Smooth muscle cell of bladder (primary cell): ENCODE data around the gene INTS1. TPM values are rescaled to one million over a fixed set of nuclear protein-coding genes. Genes with fewer than 3 reads are reported as not detected.

Source experiments
- total RNA-seq: library from RNA; depleted of rRNA; stranded (reverse); fragments of >200 nt; gene quantifications from 2 replicates; pipeline ENCODE4 v1.2.3, GENCODE V29; 2014

INTS1 gene, protein sequence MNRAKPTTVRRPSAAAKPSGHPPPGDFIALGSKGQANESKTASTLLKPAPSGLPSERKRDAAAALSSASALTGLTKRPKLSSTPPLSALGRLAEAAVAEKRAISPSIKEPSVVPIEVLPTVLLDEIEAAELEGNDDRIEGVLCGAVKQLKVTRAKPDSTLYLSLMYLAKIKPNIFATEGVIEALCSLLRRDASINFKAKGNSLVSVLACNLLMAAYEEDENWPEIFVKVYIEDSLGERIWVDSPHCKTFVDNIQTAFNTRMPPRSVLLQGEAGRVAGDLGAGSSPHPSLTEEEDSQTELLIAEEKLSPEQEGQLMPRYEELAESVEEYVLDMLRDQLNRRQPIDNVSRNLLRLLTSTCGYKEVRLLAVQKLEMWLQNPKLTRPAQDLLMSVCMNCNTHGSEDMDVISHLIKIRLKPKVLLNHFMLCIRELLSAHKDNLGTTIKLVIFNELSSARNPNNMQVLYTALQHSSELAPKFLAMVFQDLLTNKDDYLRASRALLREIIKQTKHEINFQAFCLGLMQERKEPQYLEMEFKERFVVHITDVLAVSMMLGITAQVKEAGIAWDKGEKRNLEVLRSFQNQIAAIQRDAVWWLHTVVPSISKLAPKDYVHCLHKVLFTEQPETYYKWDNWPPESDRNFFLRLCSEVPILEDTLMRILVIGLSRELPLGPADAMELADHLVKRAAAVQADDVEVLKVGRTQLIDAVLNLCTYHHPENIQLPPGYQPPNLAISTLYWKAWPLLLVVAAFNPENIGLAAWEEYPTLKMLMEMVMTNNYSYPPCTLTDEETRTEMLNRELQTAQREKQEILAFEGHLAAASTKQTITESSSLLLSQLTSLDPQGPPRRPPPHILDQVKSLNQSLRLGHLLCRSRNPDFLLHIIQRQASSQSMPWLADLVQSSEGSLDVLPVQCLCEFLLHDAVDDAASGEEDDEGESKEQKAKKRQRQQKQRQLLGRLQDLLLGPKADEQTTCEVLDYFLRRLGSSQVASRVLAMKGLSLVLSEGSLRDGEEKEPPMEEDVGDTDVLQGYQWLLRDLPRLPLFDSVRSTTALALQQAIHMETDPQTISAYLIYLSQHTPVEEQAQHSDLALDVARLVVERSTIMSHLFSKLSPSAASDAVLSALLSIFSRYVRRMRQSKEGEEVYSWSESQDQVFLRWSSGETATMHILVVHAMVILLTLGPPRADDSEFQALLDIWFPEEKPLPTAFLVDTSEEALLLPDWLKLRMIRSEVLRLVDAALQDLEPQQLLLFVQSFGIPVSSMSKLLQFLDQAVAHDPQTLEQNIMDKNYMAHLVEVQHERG (N-terminal part only)
- total RNA-seq: 19.5 and 26.3 TPM in 2 replicates

DNA sequence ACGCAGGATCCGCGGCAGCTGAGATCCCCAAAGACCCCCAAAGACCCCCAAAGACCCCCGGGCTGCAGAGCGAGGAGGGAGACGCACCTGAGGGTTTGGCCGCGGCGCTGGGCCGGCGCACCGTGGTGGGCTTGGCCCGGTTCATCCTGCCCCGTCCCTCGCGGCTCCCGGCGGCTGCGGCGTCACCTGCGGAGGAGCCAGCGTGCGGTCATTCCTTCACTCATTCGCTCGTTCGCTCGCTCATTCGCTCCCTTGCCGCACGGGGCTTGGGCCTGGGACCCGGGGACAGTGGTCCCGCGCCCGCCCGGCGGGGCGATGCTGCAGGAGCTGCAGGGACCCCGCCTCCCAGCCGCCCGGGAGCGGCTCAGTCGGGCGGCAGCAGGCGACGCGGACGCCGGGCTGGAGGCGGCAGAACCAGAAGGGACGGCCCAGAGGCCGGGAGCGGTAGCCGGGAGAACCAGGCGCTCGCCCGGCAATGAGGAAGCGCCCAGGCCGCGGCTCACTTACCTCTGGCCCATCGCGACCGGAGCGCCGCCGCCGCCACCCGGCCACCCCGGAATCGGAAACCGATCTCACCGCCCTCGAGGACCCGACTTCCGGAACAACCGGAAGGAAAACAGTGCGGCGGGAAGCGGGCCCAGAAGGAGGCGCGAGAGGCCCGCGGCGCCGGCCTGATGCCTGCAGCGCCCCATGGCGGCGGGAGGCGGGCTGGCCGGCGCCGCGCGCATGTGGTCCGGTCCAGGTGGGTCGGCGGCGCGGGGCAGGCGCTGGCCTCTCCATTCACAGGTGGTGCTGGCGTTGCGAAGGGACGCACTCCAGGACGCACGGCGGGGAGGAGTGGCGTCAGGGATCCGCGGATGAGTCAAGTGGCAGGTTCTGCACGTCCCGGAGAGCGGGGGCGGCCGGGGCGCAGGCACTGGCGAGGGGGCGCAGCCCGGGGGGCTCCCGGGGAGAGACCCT is at the start of gene INTS1:
TSS of gene INTS1 (minus strand) at position 574 of the 960 bp plus-strand sequence. CDS start at position 145, 429 bp downstream.

DNA sequence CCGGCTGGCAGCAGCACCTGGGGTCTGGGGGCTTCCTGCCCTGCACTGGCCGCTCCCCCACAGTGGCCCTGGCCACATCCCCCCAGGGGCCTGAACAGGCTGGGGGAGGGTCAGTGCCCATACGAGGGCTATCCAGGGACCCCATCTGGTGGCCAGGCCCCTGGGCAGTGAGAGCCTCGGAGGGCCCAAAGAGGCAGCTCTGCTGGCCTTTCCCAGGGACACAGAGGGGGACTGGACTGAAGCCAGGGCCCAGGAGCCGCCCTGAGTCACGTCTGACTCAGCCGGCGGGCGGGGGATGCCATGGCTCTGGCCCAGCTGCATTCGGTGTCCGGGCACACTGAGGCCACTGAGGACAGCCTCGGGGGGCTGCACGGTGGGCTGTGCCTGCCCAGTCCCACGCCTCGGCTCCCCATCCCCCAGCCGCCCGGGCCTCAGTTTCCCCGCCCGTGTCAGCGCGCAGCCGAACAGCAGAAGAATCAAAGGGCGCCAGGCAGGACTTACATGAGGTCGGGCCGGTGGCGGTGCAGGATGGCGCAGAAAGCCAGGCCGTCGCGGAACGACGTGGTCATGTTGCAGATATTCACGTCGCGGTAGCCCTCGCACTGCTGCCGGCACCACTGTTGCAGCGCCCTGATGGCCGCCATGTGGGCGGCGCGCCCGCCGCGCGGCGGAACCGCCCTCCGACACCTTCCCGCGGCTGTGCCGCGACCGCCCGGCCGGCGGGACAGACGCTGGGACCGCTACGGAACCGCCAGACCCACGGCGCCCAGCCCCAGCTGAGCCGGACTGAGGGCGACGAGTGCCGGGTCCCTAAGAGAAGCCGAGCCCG is 45.3 kb downstream of the INTS1 start, which contains the start of gene MICALL2:
TSS of gene MICALL2 (minus strand) at position 788 of the 829 bp plus-strand sequence. CDS start at position 644, 144 bp downstream.

Other genes starting within 250 kb of the INTS1 start
- 12.5 and 20.3 TPM in 2 replicates for gene MICALL2, start 44.9 kb downstream of the INTS1 start, total RNA-seq
- gene MAFK, start 26.3 kb upstream of the INTS1 start, total RNA-seq: 14.2 and 19.7 TPM in 2 replicates
- 0.09 and 0.14 TPM in 2 replicates for gene TMEM184A, start 51.8 kb upstream of the INTS1 start, total RNA-seq
- 25.4 and 25.9 TPM in 2 replicates for gene PSMG3, start 65.6 kb upstream of the INTS1 start, total RNA-seq
- gene ELFN1, start 165.9 kb upstream of the INTS1 start, total RNA-seq: 1.1 and 2.1 TPM in 2 replicates